Endodermal cell (in vitro differentiated cells): ENCODE results near the gene TPP1. TPM values are rescaled to one million over a fixed set of nuclear protein-coding genes. Genes with fewer than 3 reads are reported as not detected.

Source experiments
- DNase-seq: peaks from one replicate; pipeline ENCODE4 v3.0.0-alpha.2; 2017
- H3K27ac ChIP-seq: 2 replicates; pipeline ENCODE4 v1.5.1; 2013; ENCODE audit warnings: mild to moderate bottlenecking, low read depth, low read length, moderate library complexity
- H3K27me3 ChIP-seq: 2 replicates; pipeline ENCODE4 v1.6.1; 2013; ENCODE audit warnings: mild to moderate bottlenecking, low read length, moderate library complexity; ENCODE audit not compliant: insufficient read depth, control insufficient read depth, poor library complexity, severe bottlenecking
- H3K36me3 ChIP-seq: 2 replicates; pipeline ENCODE4 v1.7.0; 2013; ENCODE audit warnings: mild to moderate bottlenecking, low read length, moderate library complexity; ENCODE audit not compliant: control insufficient read depth, insufficient read depth
- H3K4me1 ChIP-seq: one replicate; pipeline ENCODE4 v1.7.0; 2013; ENCODE audit warnings: low read length; ENCODE audit not compliant: control insufficient read depth, insufficient read depth
- H3K4me3 ChIP-seq: 2 replicates; pipeline ENCODE4 v1.5.1; 2013; ENCODE audit warnings: mild to moderate bottlenecking, low read length, moderate library complexity
- H3K9ac ChIP-seq: 2 replicates; pipeline ENCODE4 v1.6.1; 2013; ENCODE audit warnings: mild to moderate bottlenecking, low read length, moderate library complexity; ENCODE audit not compliant: poor library complexity, severe bottlenecking; ENCODE audit errors: extremely low read depth
- H3K9me3 ChIP-seq: 2 replicates; pipeline ENCODE4 v1.6.1; 2013; ENCODE audit warnings: mild to moderate bottlenecking, low read length, moderate library complexity; ENCODE audit not compliant: control insufficient read depth
- H3K27ac Mint-ChIP-seq: 2 replicates; pipeline ENCODE4 v1.8.0; 2020; ENCODE audit warnings: mixed read lengths
- H3K27me3 Mint-ChIP-seq: 2 replicates; pipeline ENCODE4 v1.8.0; 2021; ENCODE audit warnings: mild to moderate bottlenecking, mixed read lengths; ENCODE audit not compliant: insufficient read depth
- H3K36me3 Mint-ChIP-seq: 2 replicates; pipeline ENCODE4 v1.8.0; 2020; ENCODE audit warnings: low read depth, mixed read lengths
- H3K4me1 Mint-ChIP-seq: 2 replicates; pipeline ENCODE4 v1.8.0; 2020; ENCODE audit warnings: mixed read lengths
- H3K4me3 Mint-ChIP-seq: 2 replicates; pipeline ENCODE4 v1.8.0; 2020; ENCODE audit warnings: mild to moderate bottlenecking, moderate library complexity, mixed read lengths
- H3K9me3 Mint-ChIP-seq: 2 replicates; pipeline ENCODE4 v1.8.0; 2020; ENCODE audit warnings: mild to moderate bottlenecking, mixed read lengths
- CTCF ChIP-seq: fragments of 200-600 bp; sonication (generic); conservative IDR thresholded peaks from 2 replicates; pipeline ENCODE4 v1.5.0; 2021; ENCODE audit warnings: antibody characterized with exemption, mild to moderate bottlenecking
- WGBS, 2 experiments: methylation state at CpG; one replicate each; pipeline versions ENCODE4 v1.1.5 to v1.1.7; 2013; ENCODE audit warnings: missing lambda C conversion rate in 2 of 2, mixed read lengths in 1 of 2; ENCODE audit not compliant: insufficient coverage in 1 of 2, insufficient read length in 1 of 2; 5-methylcytosine and 5-hydroxymethylcytosine counted together
- total RNA-seq, 2 donors: library from RNA; stranded (reverse); fragmentation: NEBNext Ultra II Directional in 1 of 2; extraction: Animal tissue kit (Norgen Biotek cat#: 25700) in 1 of 2; gene quantifications; 2 replicates in 1 of 2; 3 replicates in 1 of 2; pipeline ENCODE4 v1.2.1, GENCODE V29; 2021

TPP1 gene
- total RNA-seq, 2 donors from 2014 or later, result 68.3 to 71.0 TPM

- H3K9ac ChIP-seq, result no peak overlapping the region
- Mint-ChIP-seq H3K4me1 (peaks cover 2% of the 10 kb centered on the region), H3K36me3 (peaks cover 28% of the 10 kb centered on the region), H3K4me3 (no peak overlapping the region), H3K27ac (no peak overlapping the region), H3K27me3 (peaks cover 41% of the 10 kb centered on the region), H3K9me3 (no peaks in the 10 kb centered on the region)
- DNase-seq, result no peak
- no peak overlapping the region for H3K27ac ChIP-seq
- H3K4me1 ChIP-seq, result no peaks in the 10 kb centered on the region
- no peak for TF ChIP-seq CTCF
- peaks cover 62% of the 10 kb centered on the region for H3K36me3 ChIP-seq
- no peaks in the 10 kb centered on the region for H3K9me3 ChIP-seq
- peaks cover 29% of the 10 kb centered on the region for H3K27me3 ChIP-seq
- 100% methylated on average over 2 of the region's 2 CpGs; no CpG with 5 or more reads in 1 of the 2 experiments for WGBS, 2 experiments
- no peak overlapping the region for H3K4me3 ChIP-seq
These were observed 8.6 kb upstream of the TPP1 start for GRCh38 chr11:6627762-6628241.

- H3K27me3 ChIP-seq, result peaks cover 29% of the 10 kb centered on the region
- no peak overlapping the region for H3K4me3 Mint-ChIP-seq
- WGBS, 2 experiments, result 89 to 93% methylated on average over 15 to 19 of the region's 19 CpGs
- no peak overlapping the region for H3K27ac ChIP-seq
- no peak overlapping the region for H3K9ac ChIP-seq
- H3K9me3 Mint-ChIP-seq, result no peaks in the 10 kb centered on the region
- no peak overlapping the region for H3K4me3 ChIP-seq
- no peaks in the 10 kb centered on the region for H3K9me3 ChIP-seq
- peaks cover 61% of the 10 kb centered on the region for H3K36me3 ChIP-seq
- H3K4me1 ChIP-seq, result no peaks in the 10 kb centered on the region
- peaks cover 39% of the 10 kb centered on the region for H3K27me3 Mint-ChIP-seq
- TF ChIP-seq CTCF, result no peak
- DNase-seq, result no peak
- H3K27ac Mint-ChIP-seq, result no peak overlapping the region
- peaks cover 2% of the 10 kb centered on the region for H3K4me1 Mint-ChIP-seq
- peaks cover 27% of the 10 kb centered on the region for H3K36me3 Mint-ChIP-seq
These were observed 7.9 kb upstream of the TPP1 start for GRCh38 chr11:6626971-6627761.

DNA sequence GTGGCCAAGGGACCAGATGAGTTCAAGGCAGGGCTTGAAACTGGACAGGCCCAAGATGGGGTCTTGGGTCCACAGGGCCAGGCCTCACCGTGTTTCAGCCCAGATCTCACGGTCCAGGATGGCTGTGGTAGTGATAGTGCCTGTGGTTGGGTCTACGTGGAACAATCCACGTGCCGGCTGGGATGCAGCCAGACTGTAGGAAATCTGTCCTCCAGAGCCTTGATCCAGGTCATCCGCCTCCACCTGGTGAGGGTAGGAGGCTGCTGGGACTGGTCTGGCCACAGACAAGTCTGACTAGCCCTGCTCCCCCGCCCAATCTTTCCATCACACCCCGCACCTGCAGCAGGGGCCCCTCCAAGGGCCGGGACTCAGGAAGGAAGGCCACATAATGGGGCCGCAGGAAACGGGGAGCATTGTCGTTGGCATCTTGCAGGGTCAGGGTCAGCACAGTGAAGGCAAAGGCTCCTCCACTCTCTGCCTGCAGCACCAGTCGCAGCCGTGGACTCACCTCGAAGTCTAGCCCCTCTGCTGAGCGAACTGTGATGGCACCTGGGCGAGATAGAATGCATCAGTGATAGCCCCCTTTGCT, 6.7 kb upstream of the TPP1 start:
- H3K4me1 Mint-ChIP-seq, result peaks cover 2% of the 10 kb centered on the region
- H3K4me3 ChIP-seq, result no peak overlapping the region
- H3K36me3 ChIP-seq, result peaks cover 48% of the 10 kb centered on the region
- H3K27ac Mint-ChIP-seq, result no peak overlapping the region
- DNase-seq, result no peak
- TF ChIP-seq CTCF, result no peak
- H3K27ac ChIP-seq, result no peak overlapping the region
- H3K9me3 ChIP-seq, result no peaks in the 10 kb centered on the region
- H3K36me3 Mint-ChIP-seq, result peaks cover 17% of the 10 kb centered on the region
- H3K27me3 ChIP-seq, result peaks cover 17% of the 10 kb centered on the region
- WGBS, 2 experiments, result 93 to 94% methylated on average over 11 to 17 of the region's 17 CpGs
- no peak overlapping the region for H3K4me3 Mint-ChIP-seq
- no peaks in the 10 kb centered on the region for H3K9me3 Mint-ChIP-seq
- peaks cover 26% of the 10 kb centered on the region for H3K27me3 Mint-ChIP-seq
- peaks cover 6% of the 10 kb centered on the region for H3K4me1 ChIP-seq
- H3K9ac ChIP-seq, result no peak overlapping the region
